ENCODE measurements around the gene TTC17. TPM values are rescaled to one million over a fixed set of nuclear protein-coding genes. Genes with fewer than 3 reads are reported as not detected.
"Not testable (repeated sequence)": the region's sequence is repeated elsewhere in the genome, so short reads cannot be mapped to it uniquely, and the experiment has no call there.

Gene TTC17
- total and polyA plus RNA-seq, 5 donors from 2014 or later = 46.5 to 102 (median 56.0) TPM

GRCh38 chr11:43341159-43341558 lies 17.6 kb upstream of the TTC17 start:
- Histone ChIP-seq H3K4me1 (ENCODE audit: control insufficient read depth, insufficient read depth, low read length, poor library complexity, severe bottlenecking) (no peaks in the 10 kb centered on the region), H3K9me3 (ENCODE audit: control insufficient read depth in 2 of 2, low read length in 2 of 2) (no peaks in the 10 kb centered on the region), H3K27me3 (ENCODE audit: control insufficient read depth, insufficient read depth, low read length) (no peaks in the 10 kb centered on the region), H3K36me3 (ENCODE audit: control insufficient read depth, insufficient read depth, low read length) (peaks cover 33% of the 10 kb centered on the region), H3K4me3 (ENCODE audit: low read depth, low read length) (no peak overlapping the region), H3K27ac (ENCODE audit: insufficient read depth, low read length, poor library complexity, severe bottlenecking) (no peak overlapping the region)
- DNase-seq (no peak), ATAC-seq (ENCODE audit: low read depth in 2 of 2) (no peak)
- Mint-ChIP-seq H3K4me1 (no peaks in the 10 kb centered on the region), H3K27ac (peak overlapping the region in 1 of 3 donors; percentile 22), H3K4me3 (no peak overlapping the region), H3K36me3 (peaks cover 26% of the 10 kb centered on the region), H3K27me3 (no peaks in the 10 kb centered on the region), H3K9me3 (no peaks in the 10 kb centered on the region)

GRCh38 chr11:43351426-43351825 lies 7.3 kb upstream of the TTC17 start:
- H3K4me3 ChIP-seq (ENCODE audit: low read depth, low read length); H3K36me3 Mint-ChIP-seq; H3K4me1 Mint-ChIP-seq; H3K27me3 ChIP-seq (ENCODE audit: control insufficient read depth, insufficient read depth, low read length); H3K27ac ChIP-seq (ENCODE audit: insufficient read depth, low read length, poor library complexity, severe bottlenecking); H3K9me3 Mint-ChIP-seq; H3K27ac Mint-ChIP-seq; ATAC-seq (ENCODE audit: low read depth in 2 of 2); H3K4me1 ChIP-seq (ENCODE audit: control insufficient read depth, insufficient read depth, low read length, poor library complexity, severe bottlenecking); H3K36me3 ChIP-seq (ENCODE audit: control insufficient read depth, insufficient read depth, low read length); H3K9me3 ChIP-seq (ENCODE audit: control insufficient read depth in 2 of 2, low read length in 2 of 2); H3K27me3 Mint-ChIP-seq: not testable (repeated sequence)
- DNase-seq = peak in 1 of 3 donors; percentile 13
- H3K4me3 Mint-ChIP-seq = peak overlapping the region in 1 of 4 donors; percentile 29

GRCh38 chr11:43354311-43354710 lies 4.4 kb upstream of the TTC17 start:
- peaks cover 4% of the 10 kb centered on the region for H3K27me3 Mint-ChIP-seq
- peaks cover 3 to 12% (median 8%) of the 10 kb centered on the region in 4 donors for H3K4me1 Mint-ChIP-seq
- ATAC-seq (ENCODE audit: low read depth in 2 of 2) = no peak
- no peaks in the 10 kb centered on the region for H3K36me3 Mint-ChIP-seq
- H3K27ac Mint-ChIP-seq = no peak overlapping the region
- peaks cover 0 to 3% (median 0%) of the 10 kb centered on the region in 7 donors for H3K9me3 Mint-ChIP-seq
- H3K4me3 Mint-ChIP-seq = peak overlapping the region in 1 of 4 donors; percentile 66
- DNase-seq = no peak
- Histone ChIP-seq H3K36me3 (ENCODE audit: control insufficient read depth, insufficient read depth, low read length) (no peaks in the 10 kb centered on the region), H3K9me3 (ENCODE audit: control insufficient read depth in 2 of 2, low read length in 2 of 2) (no peaks in the 10 kb centered on the region), H3K4me3 (ENCODE audit: low read depth, low read length) (no peak overlapping the region), H3K27me3 (ENCODE audit: control insufficient read depth, insufficient read depth, low read length) (no peaks in the 10 kb centered on the region), H3K27ac (ENCODE audit: insufficient read depth, low read length, poor library complexity, severe bottlenecking) (no peak overlapping the region), H3K4me1 (ENCODE audit: control insufficient read depth, insufficient read depth, low read length, poor library complexity, severe bottlenecking) (peaks cover 7% of the 10 kb centered on the region)

GRCh38 chr11:43356336-43356735 lies 2.4 kb upstream of the TTC17 start:
- peaks cover 25% of the 10 kb centered on the region for H3K4me1 ChIP-seq (ENCODE audit: control insufficient read depth, insufficient read depth, low read length, poor library complexity, severe bottlenecking)
- Mint-ChIP-seq H3K27ac (peak overlapping the region in 1 of 3 donors; percentile 95), H3K9me3 (peaks cover 0 to 3% (median 0%) of the 10 kb centered on the region in 7 donors), H3K27me3 (peaks cover 4% of the 10 kb centered on the region), H3K36me3 (no peaks in the 10 kb centered on the region), H3K4me1 (peaks cover 16 to 31% (median 24%) of the 10 kb centered on the region in 4 donors), H3K4me3 (peak overlapping the region in 2 of 4 donors; percentile 24 to 33)
- H3K36me3 ChIP-seq (ENCODE audit: control insufficient read depth, insufficient read depth, low read length) = no peaks in the 10 kb centered on the region
- DNase-seq (no peak), ATAC-seq (ENCODE audit: low read depth in 2 of 2) (no peak)
- H3K9me3 ChIP-seq (ENCODE audit: control insufficient read depth in 2 of 2, low read length in 2 of 2) = no peaks in the 10 kb centered on the region
- H3K27ac ChIP-seq (ENCODE audit: insufficient read depth, low read length, poor library complexity, severe bottlenecking) = no peak overlapping the region
- H3K4me3 ChIP-seq (ENCODE audit: low read depth, low read length) = no peak overlapping the region
- no peaks in the 10 kb centered on the region for H3K27me3 ChIP-seq (ENCODE audit: control insufficient read depth, insufficient read depth, low read length)

GRCh38 chr11:43358279-43358800 lies 380 bp upstream of the TTC17 start:
- Mint-ChIP-seq H3K27ac (peak overlapping the region; percentile 93 to 97 (median 95)), H3K4me3 (peak overlapping the region; percentile 94 to 99 (median 99)), H3K27me3 (peaks cover 4% of the 10 kb centered on the region), H3K36me3 (peaks cover under 1% of the 10 kb centered on the region), H3K9me3 (peaks cover 0 to 2% (median 0%) of the 10 kb centered on the region in 7 donors), H3K4me1 (peaks cover 21 to 48% (median 29%) of the 10 kb centered on the region in 4 donors)
- peaks cover 25% of the 10 kb centered on the region for H3K4me1 ChIP-seq (ENCODE audit: control insufficient read depth, insufficient read depth, low read length, poor library complexity, severe bottlenecking)
- peak overlapping the region; percentile 96 for H3K4me3 ChIP-seq (ENCODE audit: low read depth, low read length)
- H3K9me3 ChIP-seq (ENCODE audit: control insufficient read depth in 2 of 2, low read length in 2 of 2) = no peaks in the 10 kb centered on the region
- peak overlapping the region; percentile 92 for H3K27ac ChIP-seq (ENCODE audit: insufficient read depth, low read length, poor library complexity, severe bottlenecking)
- no peak for ATAC-seq (ENCODE audit: low read depth in 2 of 2)
- H3K36me3 ChIP-seq (ENCODE audit: control insufficient read depth, insufficient read depth, low read length) = peaks cover 3% of the 10 kb centered on the region
- no peaks in the 10 kb centered on the region for H3K27me3 ChIP-seq (ENCODE audit: control insufficient read depth, insufficient read depth, low read length)
- no peak for DNase-seq

GRCh38 chr11:43359422-43359818 lies 700 bp downstream of the TTC17 start:
- peaks cover 21 to 57% (median 37%) of the 10 kb centered on the region in 4 donors for H3K4me1 Mint-ChIP-seq
- DNase-seq (peak in 2 of 3 donors; percentile 35 to 59), ATAC-seq (ENCODE audit: low read depth in 2 of 2) (peak; percentile 3 to 9)
- H3K27me3 ChIP-seq (ENCODE audit: control insufficient read depth, insufficient read depth, low read length) = no peaks in the 10 kb centered on the region
- H3K4me3 ChIP-seq (ENCODE audit: low read depth, low read length) = peak overlapping the region; percentile 96
- H3K9me3 ChIP-seq (ENCODE audit: control insufficient read depth in 2 of 2, low read length in 2 of 2) = no peaks in the 10 kb centered on the region
- peak overlapping the region; percentile 94 to 97 (median 95) for H3K27ac Mint-ChIP-seq
- H3K4me3 Mint-ChIP-seq = peak overlapping the region; percentile 94 to 99 (median 99)
- H3K36me3 ChIP-seq (ENCODE audit: control insufficient read depth, insufficient read depth, low read length) = peaks cover 3% of the 10 kb centered on the region
- peak overlapping the region; percentile 92 for H3K27ac ChIP-seq (ENCODE audit: insufficient read depth, low read length, poor library complexity, severe bottlenecking)
- peaks cover 0 to 2% (median 0%) of the 10 kb centered on the region in 7 donors for H3K9me3 Mint-ChIP-seq
- H3K36me3 Mint-ChIP-seq = peaks cover 10% of the 10 kb centered on the region
- peaks cover 4% of the 10 kb centered on the region for H3K27me3 Mint-ChIP-seq
- H3K4me1 ChIP-seq (ENCODE audit: control insufficient read depth, insufficient read depth, low read length, poor library complexity, severe bottlenecking) = peaks cover 25% of the 10 kb centered on the region

- peaks cover 0 to 2% (median 0%) of the 10 kb centered on the region in 7 donors for H3K9me3 Mint-ChIP-seq
- H3K27me3 Mint-ChIP-seq = peaks cover 4% of the 10 kb centered on the region
- H3K4me3 Mint-ChIP-seq = peak overlapping the region; percentile 94 to 99 (median 99)
- no peak for DNase-seq
- H3K4me3 ChIP-seq (ENCODE audit: low read depth, low read length) = peak overlapping the region; percentile 96
- H3K4me1 Mint-ChIP-seq = peaks cover 21 to 58% (median 38%) of the 10 kb centered on the region in 4 donors
- H3K27ac ChIP-seq (ENCODE audit: insufficient read depth, low read length, poor library complexity, severe bottlenecking) = no peak overlapping the region
- ATAC-seq (ENCODE audit: low read depth in 2 of 2) = no peak
- peaks cover 3% of the 10 kb centered on the region for H3K36me3 ChIP-seq (ENCODE audit: control insufficient read depth, insufficient read depth, low read length)
- peak overlapping the region in 2 of 3 donors; percentile 95 to 97 for H3K27ac Mint-ChIP-seq
- peaks cover 25% of the 10 kb centered on the region for H3K4me1 ChIP-seq (ENCODE audit: control insufficient read depth, insufficient read depth, low read length, poor library complexity, severe bottlenecking)
- no peaks in the 10 kb centered on the region for H3K9me3 ChIP-seq (ENCODE audit: control insufficient read depth in 2 of 2, low read length in 2 of 2)
- peaks cover 12% of the 10 kb centered on the region for H3K36me3 Mint-ChIP-seq
- no peaks in the 10 kb centered on the region for H3K27me3 ChIP-seq (ENCODE audit: control insufficient read depth, insufficient read depth, low read length)
Measured at GRCh38 chr11:43360361-43361032, 1.8 kb downstream of the TTC17 start.
